Medulla oblongata (tissue), 1 donor: ENCODE measurements around the gene GJD4.

Source experiments
- DNase-seq: peaks from one replicate; pipeline ENCODE4 v3.0.0-alpha.2; 2015; ENCODE audit errors: extremely low spot score

The GJD4 gene, protein sequence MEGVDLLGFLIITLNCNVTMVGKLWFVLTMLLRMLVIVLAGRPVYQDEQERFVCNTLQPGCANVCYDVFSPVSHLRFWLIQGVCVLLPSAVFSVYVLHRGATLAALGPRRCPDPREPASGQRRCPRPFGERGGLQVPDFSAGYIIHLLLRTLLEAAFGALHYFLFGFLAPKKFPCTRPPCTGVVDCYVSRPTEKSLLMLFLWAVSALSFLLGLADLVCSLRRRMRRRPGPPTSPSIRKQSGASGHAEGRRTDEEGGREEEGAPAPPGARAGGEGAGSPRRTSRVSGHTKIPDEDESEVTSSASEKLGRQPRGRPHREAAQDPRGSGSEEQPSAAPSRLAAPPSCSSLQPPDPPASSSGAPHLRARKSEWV

DNA sequence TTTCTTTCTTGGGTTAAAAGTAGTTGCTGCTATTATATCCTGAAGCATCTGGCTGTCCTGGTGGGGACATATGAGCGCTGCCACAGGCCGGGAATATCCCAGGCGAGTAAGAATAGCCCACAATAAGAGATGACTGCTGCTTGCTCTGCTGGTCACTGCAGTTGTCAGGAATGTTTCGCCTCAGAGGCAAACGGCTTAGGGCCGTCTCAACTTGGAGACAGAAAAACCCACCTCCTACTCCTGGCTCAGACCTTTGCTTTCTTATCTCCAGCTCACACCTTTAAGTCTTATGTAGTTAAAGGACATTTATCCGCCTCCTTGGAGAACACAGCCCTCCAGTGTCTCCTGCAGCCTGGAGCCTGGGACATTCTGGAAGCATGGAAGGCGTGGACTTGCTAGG is at the start of gene GJD4:
Gene GJD4 (plus strand): TSS at position 151 of the 400 bp plus-strand sequence. CDS start 227 bp downstream, at position 378.
- no peak for DNase-seq

DNA sequence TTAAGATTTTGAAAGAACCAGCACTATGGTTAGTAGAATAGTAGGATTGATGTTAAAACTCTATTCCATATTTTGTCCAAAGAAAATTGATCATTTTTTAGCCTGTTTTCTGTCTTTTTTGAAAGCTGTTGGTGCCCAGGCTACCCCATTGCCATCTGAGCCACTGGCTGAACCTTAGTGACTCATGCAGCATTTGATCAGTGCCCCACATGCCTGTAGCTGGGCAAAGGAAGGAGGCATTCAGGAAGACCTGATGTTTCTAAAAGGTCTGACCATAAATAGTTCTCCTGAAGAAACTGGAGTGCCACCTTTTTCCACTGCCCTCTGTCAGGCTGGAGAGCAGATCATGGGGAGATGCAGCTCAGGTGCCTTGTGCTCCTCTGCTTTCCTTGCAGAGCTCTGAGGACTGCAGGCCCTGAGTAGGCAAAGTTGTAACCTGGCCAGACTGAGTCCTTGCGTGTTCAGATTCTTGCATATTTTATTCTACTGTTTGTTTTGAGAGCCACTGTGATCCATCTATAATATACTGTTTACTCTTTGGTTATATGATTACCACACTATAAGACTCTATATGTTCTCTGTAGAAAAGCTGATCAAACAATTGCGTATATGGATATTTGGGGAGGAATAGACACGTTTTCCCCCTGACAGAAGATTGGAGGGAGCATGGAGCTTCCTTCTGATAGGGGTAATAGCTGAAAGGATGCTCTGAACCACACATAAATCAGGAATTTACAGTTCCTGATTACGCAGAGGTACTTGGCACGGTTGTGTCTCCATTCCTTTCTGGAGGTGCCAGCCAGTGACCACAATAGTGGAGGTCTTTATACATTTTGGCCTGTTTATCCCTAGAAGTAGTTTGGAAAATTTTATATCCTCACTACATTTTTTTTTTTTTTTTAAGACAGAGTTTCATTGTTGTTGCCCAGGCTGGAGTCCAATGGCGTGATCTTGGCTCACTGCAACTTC is 48.9 kb upstream of the GJD4 start:
- no peak for DNase-seq

DNA sequence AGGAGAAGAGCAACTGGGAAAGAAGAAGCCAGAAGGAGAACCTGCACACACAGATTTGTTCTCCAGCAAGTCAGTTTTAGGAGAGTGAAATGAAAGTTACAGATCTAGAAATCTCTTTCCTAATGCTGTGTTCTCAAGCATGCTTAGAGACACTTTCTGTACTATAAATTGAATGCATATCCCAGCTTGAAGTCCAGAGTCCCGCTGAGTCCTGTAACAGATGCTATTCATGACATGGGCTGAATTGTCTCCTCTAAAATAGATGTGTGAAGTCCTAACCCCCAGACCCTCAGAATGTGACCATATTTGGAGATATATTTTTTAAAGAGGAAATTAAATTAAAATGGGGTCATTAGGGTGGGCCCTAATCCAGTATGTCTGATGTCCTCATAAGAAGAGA is 46.9 kb upstream of the GJD4 start:
- DNase-seq, result no peak

DNA sequence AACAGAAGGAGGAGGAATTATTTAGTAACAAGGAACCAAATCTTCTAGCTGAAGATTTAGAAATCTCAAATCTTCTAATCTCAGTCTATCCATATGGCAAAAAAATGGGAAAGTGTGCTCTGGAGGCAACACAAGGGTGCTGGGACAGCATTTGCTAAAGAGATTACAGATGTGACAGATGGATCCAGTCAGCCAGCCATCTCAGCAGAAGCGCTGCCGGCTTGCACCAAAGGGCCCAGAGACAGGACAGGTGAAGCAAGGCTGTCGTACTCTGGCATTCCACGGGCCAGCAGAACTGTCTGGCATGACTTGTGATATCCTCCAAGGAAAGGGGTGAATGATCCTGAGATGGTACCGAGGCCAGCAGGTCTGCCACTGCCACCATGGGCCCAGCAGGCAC is 45.7 kb upstream of the GJD4 start:
- DNase-seq, result no peak

DNA sequence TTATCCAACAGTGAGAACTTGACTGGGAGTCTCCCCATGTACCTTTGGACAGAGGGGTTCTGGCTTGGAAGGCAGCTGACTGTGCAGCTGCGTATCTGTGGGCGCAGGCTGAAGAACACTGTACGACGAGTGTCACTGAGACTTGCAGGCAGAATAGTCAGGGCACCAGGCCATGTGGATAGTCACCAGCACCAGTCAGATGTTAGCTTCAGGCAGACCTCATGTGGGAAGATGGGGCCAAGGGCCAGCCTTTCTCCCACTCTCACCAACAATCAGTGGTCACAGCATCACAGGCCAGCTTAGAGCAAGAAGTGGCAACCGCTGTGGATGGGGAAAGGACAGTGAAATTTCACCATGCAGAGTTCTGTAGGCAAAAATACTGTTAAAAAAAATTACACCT is 43.4 kb upstream of the GJD4 start:
- DNase-seq, result peak; percentile 78

DNA sequence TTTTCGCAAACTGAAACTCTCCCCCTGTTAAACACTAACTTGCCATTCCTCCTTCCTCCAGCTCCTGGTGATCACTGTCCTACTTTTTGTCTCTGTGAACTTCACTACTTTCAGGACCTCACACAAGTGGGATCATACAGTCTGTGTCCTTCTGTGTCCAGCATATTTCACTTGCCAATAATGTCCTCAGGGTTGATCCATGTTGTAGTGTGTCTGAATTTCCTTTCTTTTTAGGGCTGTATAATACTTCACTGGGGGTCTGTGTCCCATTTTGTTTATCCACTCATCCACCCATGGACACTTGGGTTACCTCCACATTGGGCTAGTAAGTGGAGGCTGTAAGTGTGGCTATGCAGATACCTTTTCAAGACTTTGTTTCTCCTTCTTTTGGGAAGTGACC is 42.7 kb upstream of the GJD4 start:
- no peak for DNase-seq

DNA sequence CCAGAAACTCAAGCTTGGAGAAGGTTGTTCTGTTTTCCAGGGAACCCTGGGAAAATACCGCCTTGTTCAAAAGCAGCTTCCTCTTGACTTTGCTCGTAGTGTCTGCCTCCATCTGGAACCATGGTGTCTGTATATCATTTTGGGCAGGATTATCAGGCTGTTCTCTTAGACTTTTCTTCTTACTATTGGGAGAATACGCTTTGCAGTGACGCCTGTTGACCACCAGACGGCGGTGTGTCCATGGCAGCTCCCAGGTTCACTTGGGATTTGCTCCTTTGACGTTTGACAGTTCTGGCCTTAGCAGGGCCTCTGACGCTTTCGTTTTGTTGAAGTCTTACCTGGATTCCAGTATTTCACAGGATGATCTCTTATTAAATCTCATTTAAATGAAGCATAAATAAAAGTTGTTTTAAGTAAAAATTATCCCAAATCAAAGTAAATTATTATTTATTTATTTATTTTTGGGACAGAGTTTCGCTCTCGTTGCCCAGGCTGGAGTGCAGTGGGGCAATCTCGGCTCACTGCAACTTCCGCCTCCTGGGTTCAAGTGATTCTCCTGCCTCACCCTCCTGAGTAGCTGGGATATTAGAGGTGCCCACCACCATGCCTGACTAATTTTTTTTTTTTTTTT is 41.8 kb upstream of the GJD4 start:
- peak; percentile 75 for DNase-seq

DNA sequence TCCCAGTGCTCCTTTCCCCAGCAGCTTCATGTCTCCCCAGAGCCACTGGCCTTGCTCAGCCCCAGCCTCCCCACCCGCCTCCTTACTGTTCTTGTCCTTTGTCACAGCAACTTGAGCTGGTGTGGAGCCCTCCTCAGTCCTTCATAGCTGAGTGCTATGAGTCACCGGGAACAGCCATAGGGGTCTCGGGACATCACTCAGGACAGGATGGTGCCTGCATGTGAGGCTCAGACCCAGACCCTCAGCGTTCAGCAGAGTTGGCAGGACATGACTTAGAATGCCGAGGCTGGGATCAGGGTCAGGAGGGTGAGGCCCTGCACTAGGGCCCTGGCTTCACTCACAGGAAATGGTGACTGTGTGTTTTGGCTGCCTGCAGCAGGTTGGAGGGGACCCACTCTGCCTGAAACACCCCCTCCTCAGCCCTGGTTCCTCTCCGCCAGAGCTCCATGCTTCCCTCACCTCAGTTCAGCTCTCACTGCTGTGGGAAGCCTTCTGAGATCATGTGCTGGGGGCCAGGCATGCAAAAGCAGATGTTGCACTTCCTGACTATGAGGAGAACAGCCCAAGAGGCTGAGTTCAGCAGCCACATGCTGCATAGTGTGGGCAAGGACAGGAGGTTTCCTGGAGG is 40.7 kb upstream of the GJD4 start:
- DNase-seq, result peak; percentile 76

DNA sequence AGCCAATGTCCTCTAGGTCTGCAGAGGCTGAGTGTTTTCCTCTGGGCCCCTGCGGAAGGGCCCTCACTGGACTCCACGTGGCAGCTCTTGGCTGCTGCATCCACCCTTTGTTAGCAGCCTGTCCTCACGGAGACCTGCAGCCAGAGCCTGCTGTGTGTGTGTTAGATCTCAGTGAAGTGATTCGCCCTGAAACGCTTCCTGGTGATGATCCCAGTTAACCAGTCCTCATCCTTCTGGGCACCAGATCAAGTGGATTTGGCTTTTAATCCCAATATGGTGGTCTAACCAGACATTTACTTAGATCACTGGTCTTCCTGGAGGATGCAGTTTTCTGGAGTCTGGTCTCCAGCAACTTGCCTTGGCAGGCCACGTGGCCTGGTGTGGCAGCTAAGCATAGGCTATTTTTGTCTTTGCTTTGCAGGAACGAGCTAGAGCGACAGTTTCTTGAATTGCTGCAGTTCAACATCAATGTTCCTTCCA is 39.5 kb upstream of the GJD4 start:
- DNase-seq, result peak; percentile 61

DNA sequence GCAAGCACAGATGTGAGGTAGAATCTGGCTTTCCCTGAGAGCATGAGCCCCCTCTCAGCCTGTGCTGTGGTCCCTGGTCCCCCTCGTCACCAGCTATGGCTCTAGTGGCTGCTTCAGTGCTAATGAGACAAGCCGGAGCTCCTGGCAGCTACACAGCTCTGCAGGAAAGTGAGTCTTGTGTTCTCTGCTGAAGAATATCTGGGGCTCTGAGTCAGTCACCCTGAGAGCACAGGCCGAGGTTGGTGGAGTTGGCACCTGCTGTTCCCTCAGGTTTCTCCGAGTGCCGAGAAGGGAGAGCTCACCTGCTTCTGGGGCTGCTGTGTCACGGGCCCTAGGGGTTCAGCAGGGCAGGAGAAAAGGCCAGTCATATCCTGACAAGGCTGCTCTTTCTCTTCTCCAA is 37.2 kb upstream of the GJD4 start:
- DNase-seq, result no peak

DNA sequence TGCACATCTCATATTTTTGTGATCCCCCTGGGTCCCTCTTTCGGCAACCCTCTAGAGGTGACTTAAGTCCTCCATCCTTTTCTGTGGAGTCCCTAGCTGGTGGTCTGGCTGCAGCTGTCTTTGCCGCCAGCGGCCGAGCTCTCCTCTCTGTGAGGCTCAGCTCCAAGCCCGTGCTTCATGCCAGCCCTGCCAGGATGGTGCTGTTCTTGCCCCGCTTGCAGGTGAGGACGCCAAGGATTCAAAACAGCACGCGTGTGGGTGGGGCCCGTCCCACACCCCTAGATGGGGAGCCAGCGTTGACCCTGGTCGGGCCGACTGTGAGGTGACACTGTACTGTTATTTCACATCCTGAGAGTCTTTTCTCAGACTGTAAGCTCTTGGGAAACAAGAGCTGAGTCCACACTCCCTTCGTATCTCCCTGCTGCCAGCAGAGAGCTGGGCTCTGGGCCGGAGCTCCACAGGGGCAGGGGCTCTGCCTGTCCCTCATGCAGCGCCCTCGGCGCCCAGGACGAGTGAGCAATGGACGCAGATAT is 36.6 kb upstream of the GJD4 start:
- DNase-seq, result no peak

DNA sequence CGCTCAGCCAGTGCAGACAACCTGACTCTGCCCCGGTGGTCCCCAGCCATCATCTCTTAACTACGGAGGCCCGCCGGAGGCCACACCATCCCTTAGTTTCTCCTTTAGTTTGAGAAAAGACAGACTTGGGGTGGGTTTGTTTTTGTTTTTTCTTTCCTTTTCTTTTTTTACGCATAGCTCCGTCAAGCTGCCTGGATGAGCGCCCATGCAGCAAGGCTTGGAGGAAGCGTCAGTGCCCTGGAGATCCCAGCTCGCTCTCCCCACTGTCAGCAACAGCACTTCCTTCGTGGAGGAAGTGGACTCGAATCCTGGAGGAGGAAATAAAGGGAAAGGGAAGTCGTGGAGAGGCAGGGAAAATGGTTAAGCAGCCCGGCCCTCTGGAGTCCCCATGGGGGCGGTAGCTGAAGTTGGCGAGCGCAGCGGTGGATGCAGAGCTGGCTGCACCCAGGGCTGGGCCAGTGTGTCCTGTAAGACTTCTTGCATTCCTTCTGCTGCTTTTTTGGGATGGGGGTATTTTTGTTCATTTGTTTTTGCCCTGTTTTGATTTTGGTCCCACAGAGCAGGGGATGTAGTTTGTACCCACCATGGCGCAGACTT is 35.9 kb upstream of the GJD4 start:
- no peak for DNase-seq

DNA sequence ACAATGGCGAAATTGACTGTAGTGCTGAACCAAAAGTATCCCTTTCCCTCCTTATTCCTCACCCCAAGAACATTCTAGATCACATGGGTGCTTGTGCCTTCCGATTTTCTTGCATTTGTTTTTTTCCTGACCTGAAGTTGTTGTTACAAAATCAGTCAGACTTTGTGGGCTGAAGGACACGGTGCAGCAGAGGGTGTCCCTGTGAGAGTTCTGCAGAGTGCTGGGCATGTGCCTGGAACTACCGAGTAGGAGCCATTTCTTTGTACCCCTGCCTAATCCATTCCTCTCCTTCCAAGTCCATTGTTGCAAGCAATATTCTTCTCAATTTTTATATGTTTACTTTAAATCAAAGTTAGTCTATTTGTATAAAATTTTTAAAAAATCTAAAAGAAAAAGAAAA is 35.3 kb upstream of the GJD4 start:
- no peak for DNase-seq

DNA sequence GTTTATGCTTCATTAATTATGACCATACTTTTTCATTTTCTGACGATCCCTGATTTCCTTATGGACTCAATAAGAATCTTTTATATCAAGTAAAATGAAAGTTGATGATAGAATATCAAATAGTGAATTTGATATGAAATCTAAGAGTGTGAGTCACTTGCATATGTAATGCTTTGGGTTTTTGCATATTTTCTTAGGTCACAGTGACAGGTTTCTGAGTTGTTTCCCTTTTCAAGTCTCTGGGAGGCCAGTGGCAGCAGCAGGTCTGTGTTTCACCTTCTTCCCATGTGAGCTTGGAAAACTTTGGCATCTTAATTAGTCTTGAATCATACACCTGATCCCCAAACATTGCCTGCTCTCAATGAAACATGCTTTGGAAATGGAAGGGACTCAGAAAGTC is 34.7 kb upstream of the GJD4 start:
- DNase-seq, result no peak

DNA sequence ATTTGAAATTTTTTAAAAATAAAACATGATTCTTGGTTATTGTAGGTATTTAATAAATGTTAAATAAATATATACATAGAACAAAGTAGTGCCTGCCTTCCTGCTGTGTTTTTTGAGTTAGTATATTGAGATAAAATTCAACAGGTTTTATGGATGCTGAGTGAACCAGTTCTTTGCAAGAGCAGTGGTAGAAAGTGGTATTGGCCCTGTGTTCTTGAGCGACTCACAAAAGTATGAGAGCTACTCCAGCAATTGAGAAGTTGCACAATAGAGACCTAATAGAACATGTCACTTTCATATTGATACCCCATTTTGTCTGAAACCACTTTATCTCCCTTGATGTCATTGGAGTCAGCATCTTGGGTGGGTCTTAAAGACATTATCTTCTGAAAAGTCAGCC is 32.6 kb upstream of the GJD4 start:
- DNase-seq, result no peak

DNA sequence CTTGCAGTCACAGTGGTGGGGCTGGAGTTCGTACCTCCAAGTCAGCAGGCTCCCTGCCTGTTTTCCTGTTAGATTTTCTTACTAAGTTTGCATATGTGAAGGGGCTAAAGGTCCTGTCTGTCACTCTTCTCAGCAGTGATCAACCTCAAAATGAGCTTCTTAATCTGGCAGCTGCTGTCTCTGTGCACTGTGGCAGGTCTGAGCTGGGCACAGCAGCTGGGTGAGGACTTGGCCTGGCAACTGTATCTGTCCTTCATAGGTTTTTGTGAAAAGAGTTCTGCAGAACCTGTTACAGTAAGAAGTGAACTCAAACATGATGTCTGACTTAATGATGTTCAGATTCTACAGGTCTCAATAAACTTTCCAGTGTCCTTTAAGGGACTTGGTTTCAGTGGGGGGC is 31.3 kb upstream of the GJD4 start:
- DNase-seq, result no peak

DNA sequence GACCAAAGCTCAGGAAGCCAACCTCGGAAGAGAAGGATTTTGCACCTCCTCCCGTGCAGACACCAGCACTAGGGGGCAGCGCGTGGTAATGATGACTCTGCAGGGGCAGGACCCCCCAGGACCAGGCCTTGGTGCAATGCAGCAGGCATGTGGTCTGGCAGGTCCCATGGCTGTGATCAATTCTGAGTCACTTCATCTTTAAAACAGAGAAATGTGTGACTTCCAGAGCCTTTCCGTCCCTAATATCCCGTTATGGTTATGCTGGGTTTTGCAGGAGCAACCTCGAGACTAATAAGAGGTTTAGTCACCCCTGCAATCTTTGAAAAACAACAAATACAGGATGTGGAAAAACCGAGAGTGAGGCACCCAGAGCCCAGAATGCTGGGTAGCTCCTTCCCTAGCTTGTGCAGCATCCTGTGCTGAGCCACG is 30.2 kb upstream of the GJD4 start:
- DNase-seq, result no peak

DNA sequence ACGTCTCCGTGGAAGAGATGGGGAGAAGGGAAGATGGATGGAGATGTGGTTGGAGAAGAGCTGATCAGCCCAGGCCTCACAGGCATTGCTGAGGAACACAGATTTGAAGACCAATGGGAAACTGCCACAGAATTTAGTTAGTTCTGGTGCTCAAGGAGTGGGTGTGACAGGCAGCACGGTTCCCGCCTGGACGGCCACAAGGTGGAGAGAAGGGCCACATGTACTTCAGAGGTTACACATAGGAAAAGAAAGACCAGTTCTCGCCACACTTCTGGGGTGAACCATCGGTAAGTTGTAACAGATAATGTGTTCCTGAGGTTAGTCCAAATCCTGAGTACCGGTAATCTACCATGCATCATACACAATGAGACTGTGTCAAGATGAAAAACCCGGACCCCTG is 29.5 kb upstream of the GJD4 start:
- no peak for DNase-seq

DNA sequence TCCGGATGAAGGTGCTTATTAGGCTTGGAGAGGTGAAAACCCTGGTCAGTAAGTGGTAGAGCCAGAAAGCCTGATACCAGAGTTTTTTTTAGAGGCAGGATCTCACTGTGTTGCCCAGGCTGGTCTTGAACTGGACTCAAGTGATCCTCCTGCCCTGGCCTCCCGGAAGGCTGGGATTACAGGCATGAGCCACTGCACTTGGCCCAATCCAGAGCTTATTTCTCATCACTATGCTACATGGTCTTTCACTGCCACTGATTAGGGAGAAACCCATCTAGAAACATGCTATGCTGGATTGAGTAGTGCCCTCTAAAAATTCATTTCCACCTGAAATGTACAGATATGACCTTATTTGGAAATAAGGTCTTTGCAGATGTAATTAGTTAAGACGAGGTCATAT is 28.4 kb upstream of the GJD4 start:
- no peak for DNase-seq

DNA sequence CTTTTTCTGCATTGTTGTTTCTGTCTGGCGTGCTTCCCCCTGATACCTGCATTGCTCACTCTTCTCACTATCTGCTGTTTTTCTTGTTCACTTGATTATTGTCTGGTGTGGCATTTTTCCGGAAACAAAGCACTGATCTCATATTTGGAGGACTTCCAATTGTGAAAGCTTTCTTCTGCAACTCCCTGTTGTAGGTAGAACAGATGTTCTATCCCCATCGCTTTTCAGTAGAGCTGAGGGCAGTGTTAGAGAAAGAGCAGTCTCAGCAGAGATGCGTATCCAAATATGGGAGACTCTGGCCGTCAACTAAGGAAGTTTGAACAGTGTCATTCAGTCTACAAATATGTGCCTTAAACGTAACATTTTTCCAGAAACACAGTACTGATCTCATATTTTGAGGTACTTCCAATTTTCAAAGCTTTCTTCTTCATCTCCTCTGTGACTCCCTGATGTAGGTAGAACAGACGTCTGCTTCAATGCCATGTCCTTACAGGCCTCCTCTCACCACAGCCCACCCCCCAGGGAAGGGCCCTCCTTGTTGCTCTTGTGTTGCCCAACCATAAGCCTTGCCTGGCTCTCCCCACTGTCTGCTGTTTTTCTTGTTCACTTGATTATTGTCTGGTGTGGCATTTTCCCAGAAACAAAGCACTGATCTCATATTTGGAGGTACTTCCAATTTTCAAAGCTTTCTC is 27.1 kb upstream of the GJD4 start:
- DNase-seq, result no peak

DNA sequence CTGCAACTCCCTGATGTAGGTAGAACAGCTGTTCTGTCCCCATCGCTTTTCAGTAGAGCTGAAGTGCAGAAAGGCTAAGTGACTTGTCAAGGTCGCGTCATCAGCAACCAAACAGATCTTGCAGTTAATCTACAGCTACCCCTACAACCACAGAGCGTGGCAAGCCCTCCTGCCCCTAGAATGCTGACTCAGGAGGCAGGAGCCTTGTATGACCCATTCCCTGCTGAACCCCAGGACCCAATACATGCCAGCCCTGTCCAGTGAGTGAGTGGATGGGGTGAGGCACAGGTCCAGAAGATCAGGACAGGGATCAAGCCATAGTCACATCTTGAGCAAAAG is 26.6 kb upstream of the GJD4 start:
- DNase-seq, result no peak
